ENCODE data around the gene RALBP1.

Gene RALBP1

DNA sequence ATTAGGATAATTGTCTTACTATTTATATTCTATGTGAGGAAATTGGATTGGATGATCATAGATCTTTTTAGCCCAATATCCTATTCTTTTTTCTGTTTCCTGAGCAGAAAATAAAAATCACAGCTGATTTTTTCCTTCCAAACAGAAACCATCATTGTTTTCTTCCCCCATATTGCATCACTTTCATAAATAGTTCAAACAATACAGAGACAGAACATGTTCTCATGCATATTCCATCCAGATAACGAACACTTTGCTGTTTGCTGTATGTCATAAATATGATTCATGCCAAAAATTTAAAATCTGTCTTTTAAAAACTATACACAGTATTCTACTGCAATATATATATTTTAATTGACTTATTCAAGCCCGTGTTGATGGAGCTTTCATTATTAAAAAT, 22.0 kb upstream of the RALBP1 start:
- H3K9me2 ChIP-seq (replicated peaks; ENCODE audit: insufficient read depth, low read length), result no peaks in the 10 kb centered on the region
- no peaks in the 10 kb centered on the region for H3K36me3 ChIP-seq (replicated peaks; ENCODE audit: insufficient read depth, low read length)
- no peak overlapping the region for H2AFZ ChIP-seq (ENCODE audit: low read length)
- no peaks in the 10 kb centered on the region for H3F3A ChIP-seq (ENCODE audit: insufficient read depth, low read length)
- H3K4me1 ChIP-seq (ENCODE audit: low read length), result no peaks in the 10 kb centered on the region
- H3K79me2 ChIP-seq (ENCODE audit: low read length), result no peaks in the 10 kb centered on the region
- no peak overlapping the region for H3K4me3 ChIP-seq (ENCODE audit: low read length)
- DNase-seq, result no peak
- H3K4me2 ChIP-seq (ENCODE audit: low read depth, low read length), result no peak overlapping the region
- H3K9me3 ChIP-seq (replicated peaks; ENCODE audit: insufficient read depth, low read length), result no peaks in the 10 kb centered on the region
- no peak overlapping the region for H3K9ac ChIP-seq (ENCODE audit: low read length)
- H3K27ac ChIP-seq (ENCODE audit: low read length), result no peak overlapping the region
- no peaks in the 10 kb centered on the region for H3K27me3 ChIP-seq (replicated peaks; ENCODE audit: insufficient read depth, low read length)
- H4K20me1 ChIP-seq (ENCODE audit: insufficient read depth, low read length), result no peaks in the 10 kb centered on the region
- no peak for TF ChIP-seq EZH2phosphoT487 (IDR thresholded peaks at IDR 0.05; ENCODE audit: low read length)
- TF ChIP-seq, protein P1, sequence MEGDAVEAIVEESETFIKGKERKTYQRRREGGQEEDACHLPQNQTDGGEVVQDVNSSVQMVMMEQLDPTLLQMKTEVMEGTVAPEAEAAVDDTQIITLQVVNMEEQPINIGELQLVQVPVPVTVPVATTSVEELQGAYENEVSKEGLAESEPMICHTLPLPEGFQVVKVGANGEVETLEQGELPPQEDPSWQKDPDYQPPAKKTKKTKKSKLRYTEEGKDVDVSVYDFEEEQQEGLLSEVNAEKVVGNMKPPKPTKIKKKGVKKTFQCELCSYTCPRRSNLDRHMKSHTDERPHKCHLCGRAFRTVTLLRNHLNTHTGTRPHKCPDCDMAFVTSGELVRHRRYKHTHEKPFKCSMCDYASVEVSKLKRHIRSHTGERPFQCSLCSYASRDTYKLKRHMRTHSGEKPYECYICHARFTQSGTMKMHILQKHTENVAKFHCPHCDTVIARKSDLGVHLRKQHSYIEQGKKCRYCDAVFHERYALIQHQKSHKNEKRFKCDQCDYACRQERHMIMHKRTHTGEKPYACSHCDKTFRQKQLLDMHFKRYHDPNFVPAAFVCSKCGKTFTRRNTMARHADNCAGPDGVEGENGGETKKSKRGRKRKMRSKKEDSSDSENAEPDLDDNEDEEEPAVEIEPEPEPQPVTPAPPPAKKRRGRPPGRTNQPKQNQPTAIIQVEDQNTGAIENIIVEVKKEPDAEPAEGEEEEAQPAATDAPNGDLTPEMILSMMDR (IDR thresholded peaks at IDR 0.05; ENCODE audit: low read length), result no peak
- no peak for TF ChIP-seq EZH2 (optimal IDR thresholded peaks at IDR 0.05; ENCODE audit: low read depth, low read length)

GRCh38 chr18:9454061-9454703, 21.1 kb upstream of the RALBP1 start:
- Histone ChIP-seq H3K4me2 (ENCODE audit: low read depth, low read length) (no peak overlapping the region), H3K27ac (ENCODE audit: low read length) (no peak overlapping the region), H2AFZ (ENCODE audit: low read length) (no peak overlapping the region), H3K36me3 (replicated peaks; ENCODE audit: insufficient read depth, low read length) (no peaks in the 10 kb centered on the region), H3K9ac (ENCODE audit: low read length) (no peak overlapping the region), H3F3A (ENCODE audit: insufficient read depth, low read length) (no peaks in the 10 kb centered on the region), H3K27me3 (replicated peaks; ENCODE audit: insufficient read depth, low read length) (no peaks in the 10 kb centered on the region), H3K9me2 (replicated peaks; ENCODE audit: insufficient read depth, low read length) (no peaks in the 10 kb centered on the region), H3K79me2 (ENCODE audit: low read length) (no peaks in the 10 kb centered on the region), H3K4me3 (ENCODE audit: low read length) (no peak overlapping the region), H3K4me1 (ENCODE audit: low read length) (no peaks in the 10 kb centered on the region), H3K9me3 (replicated peaks; ENCODE audit: insufficient read depth, low read length) (no peaks in the 10 kb centered on the region), H4K20me1 (ENCODE audit: insufficient read depth, low read length) (no peaks in the 10 kb centered on the region)
- DNase-seq, result no peak
- TF ChIP-seq EZH2phosphoT487 (IDR thresholded peaks at IDR 0.05; ENCODE audit: low read length), result no peak
- TF ChIP-seq, protein P1 (IDR thresholded peaks at IDR 0.05; ENCODE audit: low read length), result no peak
- TF ChIP-seq EZH2 (optimal IDR thresholded peaks at IDR 0.05; ENCODE audit: low read depth, low read length), result no peak

DNA sequence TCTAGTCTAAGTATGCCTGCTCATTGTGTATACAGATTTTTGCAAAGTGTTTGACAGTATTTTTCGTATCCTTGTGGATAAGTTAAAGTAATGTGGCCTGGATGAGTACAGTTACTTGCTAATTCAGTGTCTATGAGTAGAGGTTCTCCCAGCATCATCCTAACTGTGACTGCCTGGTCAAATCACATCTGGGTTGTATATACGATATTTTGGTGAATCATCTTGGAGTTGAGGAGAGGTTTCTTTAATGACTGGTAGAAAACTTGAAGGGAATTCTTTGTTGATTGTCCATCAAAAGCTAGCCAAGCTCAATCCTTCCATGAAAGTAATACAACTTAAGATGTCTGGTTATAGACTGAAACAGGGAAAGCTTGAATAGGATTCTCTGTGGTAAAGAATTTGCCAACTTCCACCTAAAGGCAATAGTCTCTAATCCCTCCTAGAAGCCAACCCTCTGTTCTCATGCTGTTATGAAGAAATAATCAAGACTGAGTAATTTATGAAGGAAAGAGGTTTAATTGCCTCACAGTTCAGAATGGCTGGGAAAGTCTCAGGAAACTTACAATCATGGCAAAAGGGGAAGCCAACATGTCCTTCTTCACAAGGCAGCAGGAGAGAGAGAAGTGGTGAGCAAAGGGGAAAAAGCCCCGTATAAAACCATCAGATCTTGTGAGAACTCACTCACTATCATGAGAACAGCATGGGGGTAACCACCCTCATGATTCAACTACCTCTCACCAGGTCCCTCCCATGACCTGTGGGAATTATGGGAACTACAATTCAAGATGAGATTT, 19.4 kb upstream of the RALBP1 start:
- no peak for DNase-seq

More for the DNA sequence above, 19.4 kb upstream of the RALBP1 start:
- Histone ChIP-seq H3K9me2 (replicated peaks; ENCODE audit: insufficient read depth, low read length) (no peaks in the 10 kb centered on the region), H3F3A (ENCODE audit: insufficient read depth, low read length) (no peaks in the 10 kb centered on the region), H3K27ac (ENCODE audit: low read length) (no peak overlapping the region), H3K4me3 (ENCODE audit: low read length) (no peak overlapping the region), H3K79me2 (ENCODE audit: low read length) (no peaks in the 10 kb centered on the region), H3K27me3 (replicated peaks; ENCODE audit: insufficient read depth, low read length) (no peaks in the 10 kb centered on the region), H3K9ac (ENCODE audit: low read length) (no peak overlapping the region), H3K4me2 (ENCODE audit: low read depth, low read length) (no peak overlapping the region), H4K20me1 (ENCODE audit: insufficient read depth, low read length) (no peaks in the 10 kb centered on the region), H2AFZ (ENCODE audit: low read length) (no peak overlapping the region), H3K4me1 (ENCODE audit: low read length) (no peaks in the 10 kb centered on the region), H3K36me3 (replicated peaks; ENCODE audit: insufficient read depth, low read length) (no peaks in the 10 kb centered on the region), H3K9me3 (replicated peaks; ENCODE audit: insufficient read depth, low read length) (no peaks in the 10 kb centered on the region)
- TF ChIP-seq EZH2 (optimal IDR thresholded peaks at IDR 0.05; ENCODE audit: low read depth, low read length), result no peak
- no peak for TF ChIP-seq EZH2phosphoT487 (IDR thresholded peaks at IDR 0.05; ENCODE audit: low read length)
- TF ChIP-seq, protein P1 (IDR thresholded peaks at IDR 0.05; ENCODE audit: low read length), result no peak

All from MM.1S (cell line).